ENCODE data around the gene TMEM212. TPM values are rescaled to one million over a fixed set of nuclear protein-coding genes. Genes with fewer than 3 reads are reported as not detected.

The TMEM212 gene
- not detected for total RNA-seq
- long read RNA-seq: 0 reads

DNA sequence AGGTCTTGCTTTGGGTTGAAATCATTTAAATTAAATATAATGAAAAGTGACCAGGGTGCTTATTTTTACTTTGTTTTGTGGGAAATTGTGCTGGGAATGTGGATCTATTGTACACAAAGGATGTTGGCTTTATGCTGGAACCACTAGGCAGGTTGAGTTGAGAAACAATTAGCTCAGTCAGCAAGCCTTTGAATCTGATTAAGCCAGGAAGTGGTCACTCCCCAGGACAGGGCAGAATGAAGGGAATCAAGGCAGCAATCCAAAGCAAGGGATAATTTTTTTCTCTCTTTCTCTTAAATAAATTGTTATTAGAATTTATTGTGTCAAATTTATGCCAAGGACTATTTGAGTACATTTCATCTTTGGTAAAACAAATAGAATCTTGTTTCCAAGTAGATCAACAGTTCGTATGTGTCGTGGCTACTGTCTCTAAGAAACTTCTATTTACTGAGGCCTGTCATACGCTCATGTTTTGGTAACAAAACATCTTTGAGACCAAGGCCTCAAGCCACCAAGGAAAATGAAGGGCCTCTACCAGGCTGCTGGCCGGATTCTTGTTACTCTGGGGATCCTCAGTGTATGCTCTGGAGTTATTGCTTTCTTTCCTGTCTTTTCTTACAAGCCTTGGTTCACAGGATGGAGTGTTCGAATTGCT is at the start of gene TMEM212:
Gene TMEM212, plus strand, starts transcription at position 486 of the 655 bp plus-strand sequence. Its CDS starts 35 bp downstream, at position 521.
- Histone ChIP-seq H3K4me3 (no peak within 1 kb of the TSS), H3K27me3 (no peaks in the 10 kb centered on the region), H3K36me3 (no peaks in the 10 kb centered on the region), H3K9me3 (no peaks in the 10 kb centered on the region), H3K4me1 (peaks cover 0 to 48% (median 10%) of the 10 kb centered on the region in 4 donors), H3K27ac (peak within 1 kb of the TSS; percentile 67 to 90 (median 78))
- 50% methylated on average over 5 of the region's 5 CpGs for WGBS (ENCODE audit: insufficient coverage, low coverage, low lambda C conversion rate, missing lambda C conversion rate)
- DNase-seq: no peak
- intact Hi-C loops (cut with DNase I): no loop called here
- ATAC-seq: peak in 2 of 4 donors; percentile 35 to 54
- TF ChIP-seq, protein P1, sequence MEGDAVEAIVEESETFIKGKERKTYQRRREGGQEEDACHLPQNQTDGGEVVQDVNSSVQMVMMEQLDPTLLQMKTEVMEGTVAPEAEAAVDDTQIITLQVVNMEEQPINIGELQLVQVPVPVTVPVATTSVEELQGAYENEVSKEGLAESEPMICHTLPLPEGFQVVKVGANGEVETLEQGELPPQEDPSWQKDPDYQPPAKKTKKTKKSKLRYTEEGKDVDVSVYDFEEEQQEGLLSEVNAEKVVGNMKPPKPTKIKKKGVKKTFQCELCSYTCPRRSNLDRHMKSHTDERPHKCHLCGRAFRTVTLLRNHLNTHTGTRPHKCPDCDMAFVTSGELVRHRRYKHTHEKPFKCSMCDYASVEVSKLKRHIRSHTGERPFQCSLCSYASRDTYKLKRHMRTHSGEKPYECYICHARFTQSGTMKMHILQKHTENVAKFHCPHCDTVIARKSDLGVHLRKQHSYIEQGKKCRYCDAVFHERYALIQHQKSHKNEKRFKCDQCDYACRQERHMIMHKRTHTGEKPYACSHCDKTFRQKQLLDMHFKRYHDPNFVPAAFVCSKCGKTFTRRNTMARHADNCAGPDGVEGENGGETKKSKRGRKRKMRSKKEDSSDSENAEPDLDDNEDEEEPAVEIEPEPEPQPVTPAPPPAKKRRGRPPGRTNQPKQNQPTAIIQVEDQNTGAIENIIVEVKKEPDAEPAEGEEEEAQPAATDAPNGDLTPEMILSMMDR (IDR thresholded peaks at IDR 0.05): no peak
- no peak for TF ChIP-seq POLR2A (IDR thresholded peaks at IDR 0.05)

DNA sequence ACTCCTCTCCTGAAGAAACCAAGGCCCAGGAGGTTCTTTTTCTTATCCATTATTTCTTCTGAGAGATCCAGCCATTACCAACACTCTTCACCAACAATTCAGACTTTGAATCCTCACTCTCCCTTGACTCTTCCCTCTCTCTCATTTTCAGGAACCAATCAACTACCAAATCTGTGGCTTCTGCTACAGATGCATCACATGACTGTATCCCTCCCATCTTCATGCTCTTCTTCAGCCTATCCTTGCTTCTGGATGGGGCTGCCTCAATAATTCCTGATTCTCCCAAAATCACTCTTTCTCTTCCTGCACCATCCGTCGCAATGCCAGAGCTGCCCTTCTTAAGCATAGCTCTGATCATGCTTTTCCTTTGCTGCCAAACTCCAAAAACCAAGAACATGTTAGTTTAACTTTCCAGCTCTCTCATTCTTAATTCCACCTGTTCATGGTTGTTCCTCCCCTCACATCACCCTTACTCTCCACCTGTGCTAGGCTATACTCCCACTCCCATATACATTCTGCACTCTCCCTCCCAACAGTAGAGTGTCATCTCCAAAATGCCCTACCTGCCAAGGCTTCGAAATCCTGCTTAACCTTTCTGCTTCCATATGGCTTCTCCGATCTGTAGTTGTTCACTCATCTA is 46.4 kb upstream of the TMEM212 start:
- no peak overlapping the region for H3K27ac ChIP-seq
- intact Hi-C loops (cut with DNase I): no loop called here
- H3K9me3 ChIP-seq: no peaks in the 10 kb centered on the region
- DNase-seq (no peak), ATAC-seq (no peak)
- 88% methylated on average over 4 of the region's 4 CpGs for WGBS (ENCODE audit: insufficient coverage, low coverage, low lambda C conversion rate, missing lambda C conversion rate)
- TF ChIP-seq, protein P1 (IDR thresholded peaks at IDR 0.05): no peak
- TF ChIP-seq POLR2A (IDR thresholded peaks at IDR 0.05): no peak
- H3K36me3 ChIP-seq: no peaks in the 10 kb centered on the region
- H3K4me3 ChIP-seq: no peak overlapping the region
- no peaks in the 10 kb centered on the region for H3K4me1 ChIP-seq
- no peaks in the 10 kb centered on the region for H3K27me3 ChIP-seq

DNA sequence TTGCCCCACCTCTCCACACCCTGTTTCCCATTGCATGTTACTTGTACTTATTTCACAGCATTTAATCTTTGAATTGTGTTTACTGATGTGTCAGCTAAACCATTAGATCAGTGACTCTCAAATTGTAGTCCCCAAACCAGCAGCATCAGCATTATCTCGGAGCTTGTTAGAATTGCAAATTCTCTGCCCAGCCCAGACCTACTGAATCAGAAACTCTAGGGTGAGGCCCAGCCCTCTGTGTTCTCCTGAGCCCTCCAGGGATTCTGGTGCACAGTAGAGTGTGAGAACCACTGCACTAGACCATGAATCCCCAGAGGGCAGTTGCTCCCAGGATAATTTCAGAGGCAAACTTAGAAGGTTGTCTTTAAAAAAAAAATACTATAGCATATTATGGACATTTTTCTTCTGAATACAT is 45.9 kb upstream of the TMEM212 start:
- no peak for ATAC-seq
- no peaks in the 10 kb centered on the region for H3K4me1 ChIP-seq
- TF ChIP-seq, protein P1 (IDR thresholded peaks at IDR 0.05): no peak
- TF ChIP-seq POLR2A (IDR thresholded peaks at IDR 0.05): no peak

DNA sequence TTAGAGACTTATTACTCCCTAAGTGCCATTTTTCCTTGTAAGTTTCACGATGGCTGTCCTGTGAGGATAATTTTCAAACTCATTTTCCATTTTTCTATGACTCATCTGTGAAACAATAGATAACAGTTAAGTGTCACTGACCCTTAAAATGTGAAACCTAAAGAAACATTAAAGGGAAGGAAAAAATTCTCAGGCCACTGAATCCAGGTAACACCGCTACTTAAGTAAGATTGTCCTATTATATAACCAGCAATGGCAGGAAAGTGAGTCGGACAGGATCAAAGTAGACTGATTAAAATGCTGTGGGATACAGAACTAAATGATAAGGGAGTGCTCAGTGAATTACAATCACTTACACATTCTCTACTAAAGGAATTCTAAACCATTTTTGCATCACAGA is 45.3 kb upstream of the TMEM212 start:
- Histone ChIP-seq H3K27me3 (no peaks in the 10 kb centered on the region), H3K9me3 (no peaks in the 10 kb centered on the region), H3K4me3 (no peak overlapping the region), H3K36me3 (no peaks in the 10 kb centered on the region), H3K4me1 (no peaks in the 10 kb centered on the region), H3K27ac (no peak overlapping the region)
- no peak for DNase-seq
- 79% methylated on average over 3 of the region's 3 CpGs for WGBS (ENCODE audit: insufficient coverage, low coverage, low lambda C conversion rate, missing lambda C conversion rate)
- no peak for ATAC-seq
- intact Hi-C loops (cut with DNase I): no loop called here
- no peak for TF ChIP-seq POLR2A (IDR thresholded peaks at IDR 0.05)
- TF ChIP-seq, protein P1 (IDR thresholded peaks at IDR 0.05): no peak

More for the DNA sequence above, 45.9 kb upstream of the TMEM212 start:
- Histone ChIP-seq H3K4me3 (no peak overlapping the region), H3K36me3 (no peaks in the 10 kb centered on the region), H3K27me3 (no peaks in the 10 kb centered on the region), H3K27ac (no peak overlapping the region), H3K9me3 (no peaks in the 10 kb centered on the region)
- no peak for DNase-seq
- intact Hi-C loops (cut with DNase I): no loop called here
- WGBS (ENCODE audit: insufficient coverage, low coverage, low lambda C conversion rate, missing lambda C conversion rate): 58% methylated on average over 1 of the region's 1 CpG

Measured in right lobe of liver (tissue), 6 donors.